ENCODE data around the gene SDK2. TPM values are rescaled to one million over a fixed set of nuclear protein-coding genes. Genes with fewer than 3 reads are reported as not detected.

SDK2 gene
- total and polyA plus RNA-seq, 2 of the 8 experiments (the other 6 are each of a cell fraction or from before 2014, with no cell fraction given): 3.9 to 4.1 TPM

GRCh38 chr17:73588301-73588846 is 55.9 kb downstream of the SDK2 start:
- TF ChIP-seq TBP (IDR thresholded peaks at IDR 0.05; ENCODE audit: low read depth, low read length) (no peak), EP300 (IDR thresholded peaks at IDR 0.05; ENCODE audit: borderline replicate concordance in 1 of 2, low read depth in 2 of 2, low read length in 2 of 2) (no peak), RAD21 (IDR thresholded peaks at IDR 0.05 in 1 of 2, conservative IDR thresholded peaks at IDR 0.05 in 1 of 2; ENCODE audit: low read depth in 2 of 2, low read length in 2 of 2) (peak in 1 of 2 experiments; percentile 8; a peak in 1 of 4 replicates), SP4 (IDR thresholded peaks at IDR 0.05; ENCODE audit: low read length) (no peak)
- Histone ChIP-seq H2BK20ac (ENCODE audit: low read length) (0 out of 2 replicates have a peak overlapping the region, but pooled peaks have one; percentile 15), H4K5ac (ENCODE audit: insufficient read length, low read depth, low read length) (no peak overlapping the region), H3K9me3 (ENCODE audit: insufficient read depth in 2 of 2, low read depth in 1 of 2, low read length in 1 of 2) (no peaks in the 10 kb centered on the region), H3K79me2 (ENCODE audit: control insufficient read depth in 1 of 2, insufficient read depth in 2 of 2, low read length in 2 of 2) (no peaks in the 10 kb centered on the region; a peak in 1 of 4 replicates), H3K4ac (replicated peaks; ENCODE audit: insufficient read length, low read depth, low read length) (no peak overlapping the region), H3K23me2 (ENCODE audit: low read depth, low read length) (no peaks in the 10 kb centered on the region), H2BK5ac (ENCODE audit: low read depth, low read length) (no peak overlapping the region; the same call in 1 of the 2 replicates), H3K4me3 (ENCODE audit: extremely low read depth in 1 of 4, insufficient read depth in 2 of 4, low read depth in 3 of 4, low read length in 4 of 4) (no peak overlapping the region), H3K56ac (replicated peaks; ENCODE audit: insufficient read length, low read depth, low read length) (no peak overlapping the region), H3K23ac (ENCODE audit: insufficient read length) (no peak overlapping the region), H3K4me1 (replicated peaks in 1 of 4; ENCODE audit: control insufficient read depth in 3 of 4, insufficient read depth in 4 of 4, low read length in 3 of 4) (peaks cover 0 to 35% (median 13%) of the 10 kb centered on the region in 4 experiments; a peak in 6 of 7 replicates), H2BK12ac (ENCODE audit: low read depth, low read length) (no peak overlapping the region), H3K79me1 (ENCODE audit: low read depth, low read length) (no peaks in the 10 kb centered on the region), H3K9ac (replicated peaks in 1 of 4; ENCODE audit: extremely low read depth in 1 of 4, low read depth in 3 of 4, low read length in 3 of 4) (no peak overlapping the region), H4K20me1 (replicated peaks in 1 of 2; ENCODE audit: control insufficient read depth in 1 of 2, insufficient read depth in 2 of 2, low read length in 2 of 2) (peaks cover 0 to 7% of the 10 kb centered on the region in 2 experiments), H4K91ac (replicated peaks; ENCODE audit: insufficient read length, low read length) (no peak overlapping the region), H3K36me3 (ENCODE audit: control insufficient read depth in 2 of 4, insufficient read depth in 4 of 4, low read length in 3 of 4) (no peaks in the 10 kb centered on the region), H3K4me2 (ENCODE audit: insufficient read depth in 1 of 2, low read depth in 2 of 2, low read length in 2 of 2) (no peak overlapping the region), H3K27me3 (replicated peaks in 1 of 4; ENCODE audit: control insufficient read depth in 3 of 4, extremely low read depth in 1 of 4, insufficient read depth in 3 of 4, low read length in 3 of 4) (no peaks in the 10 kb centered on the region), H2AFZ (ENCODE audit: low read length) (no peak overlapping the region), H2BK15ac (ENCODE audit: low read length) (peak overlapping the region; percentile 37; the same call in 1 of the 2 replicates), H2AK5ac (ENCODE audit: low read depth, low read length) (no peak overlapping the region), H4K8ac (ENCODE audit: extremely low read depth, insufficient read depth, low read length) (no peak overlapping the region), H2BK120ac (replicated peaks; ENCODE audit: low read depth, low read length) (no peak overlapping the region), H3K14ac (ENCODE audit: insufficient read length) (no peak overlapping the region), H3K27ac (ENCODE audit: low read depth, low read length) (no peak overlapping the region), H3K18ac (ENCODE audit: extremely low read depth, low read length) (no peak overlapping the region)
- POLR2A ChIA-PET (ENCODE audit: partially characterized antibody): no interaction called here
- DNase-seq (ENCODE audit: low read depth in 1 of 2, low spot score in 2 of 2): no peak
- no peak for FAIRE-seq
- CTCF ChIA-PET (ENCODE audit: partially characterized antibody): interaction anchor here (0.7 to 7.7 kb wide), 6 partner anchors 18 to 158 kb away, joined by 3 to 56 read pairs (median 17); no protein-coding TSS in a partner anchor
- WGBS, 2 experiments (ENCODE audit: extremely low coverage in 1 of 2, insufficient coverage in 1 of 2, insufficient read length in 1 of 2, insufficient replicate concordance in 2 of 2, low coverage in 1 of 2, low lambda C conversion rate in 2 of 2, missing lambda C conversion rate in 1 of 2): 90% methylated on average over 15 of the region's 15 CpGs; no CpG with 5 or more reads in 1 of the 2 experiments
